CD8-positive, alpha-beta memory T cell (primary cell): ENCODE data around the gene ATXN7. TPM values are rescaled to one million over a fixed set of nuclear protein-coding genes. Genes with fewer than 3 reads are reported as not detected.

Source experiments
- CTCF ChIA-PET: fragments of 350-600 bp; sonication (Branson Sonifier 250); formaldehyde crosslinking; loops from one replicate; lab custom pipeline; 2021; ENCODE audit warnings: antibody characterized with exemption; lab: Charles Lee
- POLR2A ChIA-PET: fragments of 350-600 bp; sonication (Branson Sonifier 250); formaldehyde crosslinking; loops from one replicate; lab custom pipeline; 2021; ENCODE audit warnings: antibody characterized with exemption; lab: Charles Lee
- DNase-seq, 5 donors: peaks; one replicate each; pipeline versions ENCODE4 v3.0.0 to v3.0.0-alpha.2; 2020 to 2022; ENCODE audit warnings: mixed read lengths in 1 of 5
- H3K27ac ChIP-seq: one replicate; pipeline ENCODE4 v1.7.0; 2013; ENCODE audit warnings: low read depth, mild to moderate bottlenecking, low read length, moderate library complexity
- H3K27me3 ChIP-seq: 2 replicates; pipeline ENCODE4 v1.7.0; 2013; ENCODE audit warnings: low read length, mild to moderate bottlenecking; ENCODE audit not compliant: insufficient read depth, poor library complexity, severe bottlenecking
- H3K36me3 ChIP-seq: 2 replicates; pipeline ENCODE4 v1.7.0; 2013; ENCODE audit warnings: mild to moderate bottlenecking, low read length, moderate library complexity; ENCODE audit not compliant: insufficient read depth
- H3K4me1 ChIP-seq: 2 replicates; pipeline ENCODE4 v1.7.0; 2013; ENCODE audit warnings: mild to moderate bottlenecking, low read length, moderate library complexity; ENCODE audit not compliant: insufficient read depth
- H3K4me3 ChIP-seq: 2 replicates; pipeline ENCODE4 v1.7.0; 2013; ENCODE audit warnings: mild to moderate bottlenecking, low read length
- H3K9me3 ChIP-seq: 2 replicates; pipeline ENCODE4 v1.7.0; 2013; ENCODE audit warnings: mild to moderate bottlenecking, low read length
- H3K27ac Mint-ChIP-seq, 8 donors: one replicate each; pipeline ENCODE4 v1.8.0; 2020 to 2021; ENCODE audit warnings: mixed read lengths in 8 of 8, mild to moderate bottlenecking in 6 of 8, inconsistent platforms in 3 of 8, moderate library complexity in 3 of 8
- H3K27me3 Mint-ChIP-seq, 2 donors: one replicate each; pipeline ENCODE4 v1.8.0; 2020 to 2021; ENCODE audit warnings: mixed read lengths in 2 of 2, mild to moderate bottlenecking in 1 of 2, moderate library complexity in 1 of 2
- H3K36me3 Mint-ChIP-seq, 3 donors: one replicate each; pipeline ENCODE4 v1.8.0; 2020 to 2021; ENCODE audit warnings: mixed read lengths in 3 of 3, inconsistent platforms in 1 of 3, mild to moderate bottlenecking in 1 of 3
- H3K4me1 Mint-ChIP-seq, 3 donors: one replicate each; pipeline ENCODE4 v1.8.0; 2020 to 2021; ENCODE audit warnings: mixed read lengths in 3 of 3, inconsistent platforms in 1 of 3, mild to moderate bottlenecking in 1 of 3
- H3K4me3 Mint-ChIP-seq, 7 donors: one replicate each; pipeline ENCODE4 v1.8.0; 2020 to 2021; ENCODE audit warnings: mixed read lengths in 7 of 7, mild to moderate bottlenecking in 6 of 7, moderate library complexity in 4 of 7, inconsistent platforms in 2 of 7
- H3K9me3 Mint-ChIP-seq, 5 donors: one replicate each; pipeline ENCODE4 v1.8.0; 2020 to 2022; ENCODE audit warnings: mixed read lengths in 5 of 5, mild to moderate bottlenecking in 3 of 5, moderate library complexity in 2 of 5, inconsistent platforms in 1 of 5
- polyA plus RNA-seq: library from polyadenylated mRNA; unstranded; fragments of 300-500 nt; fragmentation: Illumina TruSeq; gene quantifications from one replicate; pipeline ENCODE4 v1.2.3, GENCODE V29; 2021
- total RNA-seq, 2 experiments: library from RNA; stranded (reverse); gene quantifications; one replicate each; pipeline ENCODE4 v1.2.3, GENCODE V29; 2021

Gene ATXN7
- total and polyA plus RNA-seq, 3 experiments from 2014 or later: 14.1 to 34.6 (median 33.9) TPM

- DNase-seq: no peak
- no peak overlapping the region for H3K27ac ChIP-seq
- no peaks in the 10 kb centered on the region for H3K9me3 Mint-ChIP-seq
- H3K27ac Mint-ChIP-seq: no peak overlapping the region
- no peaks in the 10 kb centered on the region for H3K36me3 Mint-ChIP-seq
- H3K4me1 ChIP-seq: no peaks in the 10 kb centered on the region
- ChIA-PET POLR2A (no interaction called here), CTCF (interaction anchor here (1.0 to 1.1 kb wide), 2 partner anchors 8 to 16 kb away, joined by 3 read pairs; no protein-coding TSS in a partner anchor)
- no peaks in the 10 kb centered on the region for H3K36me3 ChIP-seq
- H3K4me1 Mint-ChIP-seq: no peaks in the 10 kb centered on the region
- no peaks in the 10 kb centered on the region for H3K9me3 ChIP-seq
- H3K4me3 Mint-ChIP-seq: no peak overlapping the region
- peaks cover 4 to 39% of the 10 kb centered on the region in 2 donors for H3K27me3 Mint-ChIP-seq
- H3K27me3 ChIP-seq: no peaks in the 10 kb centered on the region
- H3K4me3 ChIP-seq: no peak overlapping the region
These were observed 175.7 kb downstream of the ATXN7 start for GRCh38 chr3:64039332-64039731.

DNA sequence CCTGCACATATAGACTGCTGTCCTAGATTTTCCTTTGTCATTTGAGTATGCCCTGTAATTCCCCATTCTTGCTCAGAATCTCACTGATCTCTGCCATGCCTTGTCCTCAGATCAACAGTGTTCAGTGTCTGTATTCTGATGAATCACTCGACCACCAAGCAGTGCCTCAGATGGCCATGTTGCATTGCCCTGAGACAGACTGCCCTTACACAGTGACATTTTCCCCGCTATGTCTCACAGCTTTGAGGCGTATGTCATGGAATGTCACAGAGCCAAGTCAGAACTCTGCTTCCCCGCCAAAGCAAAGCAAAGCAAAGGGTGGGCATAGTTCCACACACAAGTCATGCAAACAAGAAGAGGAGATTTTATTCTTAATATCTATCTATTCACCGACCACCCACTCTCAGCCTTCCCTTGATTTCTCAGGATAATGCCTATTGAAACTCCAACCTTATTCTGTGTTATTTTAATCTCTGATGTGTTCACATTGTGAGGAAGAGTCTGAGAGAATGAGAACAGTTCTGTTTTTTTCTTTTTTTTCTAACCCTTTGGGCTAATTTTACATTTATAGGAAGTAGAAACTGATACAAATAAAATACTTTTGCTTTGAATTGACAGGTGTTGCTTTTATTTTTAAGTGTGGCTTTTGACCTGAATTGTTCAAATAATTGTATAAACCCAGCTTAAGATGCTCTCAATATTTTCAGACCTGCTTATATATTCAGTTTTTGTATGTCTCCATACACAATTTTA is 176.5 kb downstream of the ATXN7 start:
- no peak for DNase-seq
- CTCF ChIA-PET: interaction anchor here (1.1 kb wide), 1 partner anchor 16 kb away, joined by 3 read pairs; no protein-coding TSS in a partner anchor
- Mint-ChIP-seq H3K27ac (no peak overlapping the region), H3K27me3 (peaks cover 5 to 45% of the 10 kb centered on the region in 2 donors), H3K9me3 (no peaks in the 10 kb centered on the region), H3K4me1 (no peaks in the 10 kb centered on the region), H3K4me3 (no peak overlapping the region), H3K36me3 (no peaks in the 10 kb centered on the region)
- no peaks in the 10 kb centered on the region for H3K27me3 ChIP-seq
- H3K36me3 ChIP-seq: no peaks in the 10 kb centered on the region
- POLR2A ChIA-PET: no interaction called here
- no peak overlapping the region for H3K27ac ChIP-seq
- no peaks in the 10 kb centered on the region for H3K4me1 ChIP-seq
- no peaks in the 10 kb centered on the region for H3K9me3 ChIP-seq
- no peak overlapping the region for H3K4me3 ChIP-seq

DNA sequence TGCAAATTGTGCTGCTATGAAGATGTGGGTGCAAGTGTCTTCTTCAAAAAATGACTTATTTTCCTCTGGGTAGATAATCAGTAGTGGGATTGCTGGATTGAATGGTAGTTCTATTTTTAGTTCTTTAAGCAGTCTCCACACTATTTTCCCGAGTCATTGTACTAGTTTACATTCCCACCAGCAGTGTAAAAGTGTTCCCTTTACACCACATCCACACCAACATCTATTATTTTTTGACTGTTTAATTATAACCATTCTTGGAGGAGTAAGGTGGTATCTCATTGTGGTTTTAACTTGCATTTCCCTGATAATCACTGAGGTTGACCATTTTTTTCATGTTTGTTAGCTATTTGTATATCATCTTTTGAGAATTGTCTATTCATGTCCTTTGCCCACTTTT is 179.3 kb downstream of the ATXN7 start:
- ChIA-PET POLR2A (no interaction called here), CTCF (interaction anchor here (1.0 to 2.5 kb wide), 2 partner anchors 12 to 19 kb away, joined by 3 to 6 read pairs; no protein-coding TSS in a partner anchor)
- DNase-seq: no peak
- H3K9me3 Mint-ChIP-seq: no peaks in the 10 kb centered on the region
- H3K27me3 Mint-ChIP-seq: peaks cover 12 to 63% of the 10 kb centered on the region in 2 donors
- H3K27ac Mint-ChIP-seq: no peak overlapping the region
- no peak overlapping the region for H3K27ac ChIP-seq
- H3K9me3 ChIP-seq: no peaks in the 10 kb centered on the region
- H3K36me3 Mint-ChIP-seq: no peaks in the 10 kb centered on the region
- no peaks in the 10 kb centered on the region for H3K4me1 Mint-ChIP-seq
- H3K27me3 ChIP-seq: no peaks in the 10 kb centered on the region
- H3K4me3 ChIP-seq: no peak overlapping the region
- H3K4me1 ChIP-seq: no peaks in the 10 kb centered on the region
- H3K4me3 Mint-ChIP-seq: no peak overlapping the region
- H3K36me3 ChIP-seq: no peaks in the 10 kb centered on the region

DNA sequence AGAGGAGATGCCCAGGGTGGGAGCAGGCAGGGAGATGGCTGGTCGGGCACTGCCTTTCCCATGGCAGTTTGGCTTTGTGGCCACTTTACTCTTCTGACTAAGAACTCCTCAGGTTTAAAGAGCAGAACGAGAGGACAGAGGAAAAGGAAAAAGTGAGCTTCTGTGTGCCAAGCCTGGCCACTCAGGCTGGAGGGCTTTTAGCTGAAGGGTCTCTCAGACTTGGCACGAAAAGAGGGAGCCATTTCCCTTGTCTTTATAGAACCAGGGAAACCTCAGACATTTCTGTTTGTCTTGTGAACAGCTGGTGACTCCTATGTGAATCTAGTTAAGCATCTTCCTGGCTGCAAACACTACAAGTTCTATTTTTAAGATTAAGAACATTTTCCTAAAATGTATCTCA is 182.9 kb downstream of the ATXN7 start:
- no peaks in the 10 kb centered on the region for H3K9me3 ChIP-seq
- H3K36me3 ChIP-seq: no peaks in the 10 kb centered on the region
- no peak overlapping the region for H3K4me3 ChIP-seq
- H3K27me3 ChIP-seq: no peaks in the 10 kb centered on the region
- peaks cover 1 to 5% (median 5%) of the 10 kb centered on the region in 3 donors for H3K4me1 Mint-ChIP-seq
- POLR2A ChIA-PET: no interaction called here
- H3K4me1 ChIP-seq: no peaks in the 10 kb centered on the region
- DNase-seq: no peak
- no peak overlapping the region for H3K4me3 Mint-ChIP-seq
- no peak overlapping the region for H3K27ac Mint-ChIP-seq
- no peak overlapping the region for H3K27ac ChIP-seq
- H3K36me3 Mint-ChIP-seq: no peaks in the 10 kb centered on the region
- CTCF ChIA-PET: no interaction called here
- peaks cover 10 to 53% of the 10 kb centered on the region in 2 donors for H3K27me3 Mint-ChIP-seq
- H3K9me3 Mint-ChIP-seq: no peaks in the 10 kb centered on the region

- Histone ChIP-seq H3K4me1 (no peaks in the 10 kb centered on the region), H3K36me3 (no peaks in the 10 kb centered on the region), H3K27ac (no peak overlapping the region), H3K9me3 (no peaks in the 10 kb centered on the region), H3K4me3 (no peak overlapping the region), H3K27me3 (no peaks in the 10 kb centered on the region)
- no peak overlapping the region for H3K4me3 Mint-ChIP-seq
- H3K27me3 Mint-ChIP-seq: peaks cover 10 to 49% of the 10 kb centered on the region in 2 donors
- no peak overlapping the region for H3K27ac Mint-ChIP-seq
- no peaks in the 10 kb centered on the region for H3K9me3 Mint-ChIP-seq
- POLR2A ChIA-PET: no interaction called here
- H3K4me1 Mint-ChIP-seq: peaks cover 1 to 5% (median 5%) of the 10 kb centered on the region in 3 donors
- CTCF ChIA-PET: no interaction called here
- no peak for DNase-seq
- H3K36me3 Mint-ChIP-seq: no peaks in the 10 kb centered on the region
These were observed 183.4 kb downstream of the ATXN7 start for GRCh38 chr3:64046996-64047594.

DNA sequence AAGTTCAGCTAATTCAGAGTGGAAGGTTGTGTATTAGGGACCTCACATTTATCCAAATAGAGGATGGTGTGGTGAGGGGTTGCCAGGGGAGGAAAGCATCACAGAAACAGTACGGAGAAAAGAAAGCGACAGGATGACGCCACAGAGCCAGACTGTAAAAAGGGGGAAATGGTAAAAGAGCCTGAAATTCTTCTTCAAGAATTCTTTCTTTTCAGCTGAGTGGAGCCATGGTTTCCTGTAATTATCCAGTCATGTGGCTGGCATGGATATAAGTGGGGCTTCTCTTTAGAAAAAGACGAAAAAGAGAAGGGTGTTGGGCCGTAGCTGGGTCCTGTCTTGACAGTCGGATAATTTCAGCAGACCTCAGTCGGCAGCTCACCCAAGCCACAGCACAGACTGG is 184.1 kb downstream of the ATXN7 start:
- peaks cover 1 to 5% (median 5%) of the 10 kb centered on the region in 3 donors for H3K4me1 Mint-ChIP-seq
- H3K36me3 Mint-ChIP-seq: no peaks in the 10 kb centered on the region
- Histone ChIP-seq H3K36me3 (no peaks in the 10 kb centered on the region), H3K4me3 (no peak overlapping the region), H3K27ac (no peak overlapping the region), H3K9me3 (no peaks in the 10 kb centered on the region), H3K27me3 (no peaks in the 10 kb centered on the region), H3K4me1 (no peaks in the 10 kb centered on the region)
- ChIA-PET POLR2A (no interaction called here), CTCF (no interaction called here)
- no peak overlapping the region for H3K4me3 Mint-ChIP-seq
- no peak overlapping the region for H3K27ac Mint-ChIP-seq
- H3K9me3 Mint-ChIP-seq: no peaks in the 10 kb centered on the region
- no peak for DNase-seq
- H3K27me3 Mint-ChIP-seq: peaks cover 10 to 46% of the 10 kb centered on the region in 2 donors

GRCh38 chr3:64048631-64049061 is 185.0 kb downstream of the ATXN7 start:
- peaks cover 1 to 5% (median 5%) of the 10 kb centered on the region in 3 donors for H3K4me1 Mint-ChIP-seq
- H3K9me3 ChIP-seq: no peaks in the 10 kb centered on the region
- no peaks in the 10 kb centered on the region for H3K27me3 ChIP-seq
- DNase-seq: no peak
- POLR2A ChIA-PET: no interaction called here
- CTCF ChIA-PET: no interaction called here
- peak overlapping the region in 1 of 8 donors; percentile 65 for H3K27ac Mint-ChIP-seq
- H3K4me3 ChIP-seq: no peak overlapping the region
- no peaks in the 10 kb centered on the region for H3K36me3 Mint-ChIP-seq
- no peaks in the 10 kb centered on the region for H3K9me3 Mint-ChIP-seq
- H3K4me1 ChIP-seq: no peaks in the 10 kb centered on the region
- H3K4me3 Mint-ChIP-seq: no peak overlapping the region
- H3K36me3 ChIP-seq: no peaks in the 10 kb centered on the region
- peaks cover 9 to 38% of the 10 kb centered on the region in 2 donors for H3K27me3 Mint-ChIP-seq
- H3K27ac ChIP-seq: no peak overlapping the region

DNA sequence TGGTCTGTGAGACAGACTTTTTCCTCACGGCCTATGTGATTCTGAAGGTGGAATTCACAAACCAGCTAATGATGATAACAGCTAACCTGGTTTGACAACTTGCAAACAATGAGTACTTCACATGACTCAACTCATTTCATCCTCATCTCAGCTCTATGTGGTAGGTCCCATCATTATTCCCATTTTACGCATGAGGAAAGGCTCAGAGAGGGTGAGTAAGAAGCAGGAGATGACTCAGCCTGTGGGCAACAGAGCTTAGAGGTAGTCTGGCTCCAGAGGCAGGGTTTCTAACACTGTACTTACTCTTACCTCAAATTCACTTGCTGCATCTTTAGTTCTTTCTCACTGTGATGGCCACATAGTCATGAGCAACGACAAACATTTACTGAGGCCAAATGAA is 185.5 kb downstream of the ATXN7 start:
- Histone ChIP-seq H3K4me3 (no peak overlapping the region), H3K4me1 (no peaks in the 10 kb centered on the region), H3K9me3 (no peaks in the 10 kb centered on the region), H3K27ac (no peak overlapping the region), H3K36me3 (no peaks in the 10 kb centered on the region), H3K27me3 (no peaks in the 10 kb centered on the region)
- ChIA-PET CTCF (no interaction called here), POLR2A (no interaction called here)
- Mint-ChIP-seq H3K9me3 (no peaks in the 10 kb centered on the region), H3K4me1 (peaks cover 1 to 5% (median 5%) of the 10 kb centered on the region in 3 donors), H3K4me3 (no peak overlapping the region), H3K27me3 (peaks cover 9 to 33% of the 10 kb centered on the region in 2 donors), H3K27ac (no peak overlapping the region), H3K36me3 (no peaks in the 10 kb centered on the region)
- no peak for DNase-seq
